HepG2 (cell line): ENCODE data around the gene ZFAND4. TPM values are rescaled to one million over a fixed set of nuclear protein-coding genes. Genes with fewer than 3 reads are reported as not detected.
A peak's percentile ranks its signal among the peaks of the same experiment; 100 is the strongest.

Experiments used
- ADNP ChIP-seq: sonication (generic); formaldehyde crosslinking; IDR thresholded peaks from 2 replicates; pipeline ENCODE4 v1.4.0; 2020; ENCODE audit warnings: missing genetic modification reagents
- FOSL1 ChIP-seq: sonication (generic); formaldehyde crosslinking; IDR thresholded peaks from 2 replicates; pipeline ENCODE4 v1.9.0; 2021; ENCODE audit warnings: missing genetic modification reagents, borderline replicate concordance
- GATAD1 ChIP-seq: IDR thresholded peaks from 2 replicates; pipeline ENCODE4 v1.6.1; 2016; ENCODE audit warnings: missing genetic modification reagents, missing compliant biosample characterization
- HIVEP1 ChIP-seq: sonication (generic); formaldehyde crosslinking; IDR thresholded peaks from 2 replicates; pipeline ENCODE4 v1.4.0; 2020; ENCODE audit warnings: mild to moderate bottlenecking, missing genetic modification reagents
- KLF6 ChIP-seq: IDR thresholded peaks from 2 replicates; pipeline ENCODE4 v1.8.0; 2016; ENCODE audit warnings: missing biosample characterization, missing genetic modification reagents
- KLF9 ChIP-seq: IDR thresholded peaks from 2 replicates; pipeline ENCODE4 v1.6.1; 2016; ENCODE audit warnings: low read depth
- MAFG ChIP-seq: sonication (generic); formaldehyde crosslinking; IDR thresholded peaks from 2 replicates; pipeline ENCODE4 v1.5.1; 2020; ENCODE audit warnings: mild to moderate bottlenecking, missing genetic modification reagents
- ONECUT2 ChIP-seq: sonication (generic); formaldehyde crosslinking; IDR thresholded peaks from 2 replicates; pipeline ENCODE4 v1.4.0; 2020; ENCODE audit warnings: missing genetic modification reagents
- PHF5A ChIP-seq: IDR thresholded peaks from one replicate; pipeline ENCODE4 v1.6.1; 2018; ENCODE audit warnings: low read depth, missing genetic modification reagents; ENCODE audit not compliant: unreplicated experiment
- SOX6 ChIP-seq, 2 experiments: fragments of 450-650 bp in 1 of 2; sonication (generic) in 1 of 2; formaldehyde crosslinking in 1 of 2; IDR thresholded peaks; 2 replicates each; pipeline versions ENCODE4 v1.4.0 to v1.6.1; 2017 to 2020; ENCODE audit warnings: antibody characterized with exemption in 1 of 2, mild to moderate bottlenecking in 1 of 2, missing genetic modification reagents in 1 of 2
- STAT5B ChIP-seq: sonication (generic); formaldehyde crosslinking; IDR thresholded peaks from 2 replicates; pipeline ENCODE4 v1.4.0; 2020; ENCODE audit warnings: missing genetic modification reagents
- TFDP2 ChIP-seq: sonication (generic); formaldehyde crosslinking; IDR thresholded peaks from 2 replicates; pipeline ENCODE4 v1.4.0; 2020; ENCODE audit warnings: missing genetic modification reagents
- TP53 ChIP-seq: sonication (generic); formaldehyde crosslinking; conservative IDR thresholded peaks from 2 replicates; pipeline ENCODE4 v1.4.0; 2020; ENCODE audit warnings: missing genetic modification reagents
- ZNF329 ChIP-seq: sonication (generic); formaldehyde crosslinking; IDR thresholded peaks from 2 replicates; pipeline ENCODE4 v1.9.0; 2021; ENCODE audit warnings: low read depth, mild to moderate bottlenecking, missing genetic modification reagents
- ZNF468 ChIP-seq: sonication (generic); formaldehyde crosslinking; IDR thresholded peaks from 2 replicates; pipeline ENCODE4 v1.8.0; 2022; ENCODE audit warnings: mild to moderate bottlenecking, moderate library complexity, missing genetic modification reagents
- ZNF713 ChIP-seq: sonication (generic); formaldehyde crosslinking; IDR thresholded peaks from 2 replicates; pipeline ENCODE4 v1.4.0; 2020; ENCODE audit warnings: mild to moderate bottlenecking, missing genetic modification reagents
- polyA plus RNA-seq, 8 experiments: library from polyadenylated mRNA; depleted of rRNA in 3 of 8; stranded (reverse) in 7 of 8; unstranded in 1 of 8; fragments of >200 nt; fragmentation: Illumina TruSeq in 4 of 8; extraction: Trizol in 4 of 8; gene quantifications; 2 replicates each; pipeline versions ENCODE4 v1.2.1 to v1.2.3, GENCODE V29; 2011 to 2016; ENCODE audit warnings: low read depth in 4 of 8, missing spikeins in 1 of 8, mixed read lengths in 1 of 8; ENCODE audit not compliant: insufficient read depth in 1 of 8
- total RNA-seq, 5 experiments: library from RNA; depleted of rRNA; stranded (reverse); fragments of >200 nt; fragmentation: Illumina TruSeq; extraction: Trizol; gene quantifications; 2 replicates each; pipeline ENCODE4 v1.2.3, GENCODE V29; 2016; ENCODE audit warnings: low read depth in 1 of 5
- TF ChIP-seq, protein P1 (sequence below): sonication (generic); formaldehyde crosslinking; IDR thresholded peaks from 2 replicates; pipeline ENCODE4 v1.8.0; 2022; ENCODE audit warnings: missing genetic modification reagents, mild to moderate bottlenecking, inconsistent platforms, borderline replicate concordance
- TF ChIP-seq, protein P2 (sequence below): sonication (generic); formaldehyde crosslinking; conservative IDR thresholded peaks from 2 replicates; pipeline ENCODE4 v1.4.0; 2020; ENCODE audit warnings: mild to moderate bottlenecking, missing genetic modification reagents, moderate library complexity
- TF ChIP-seq, protein P3 (sequence below): sonication (generic); formaldehyde crosslinking; IDR thresholded peaks from 2 replicates; pipeline ENCODE4 v1.9.0; 2021; ENCODE audit warnings: missing genetic modification reagents, mild to moderate bottlenecking, borderline replicate concordance
- TF ChIP-seq, protein P4 (sequence below): sonication (generic); formaldehyde crosslinking; IDR thresholded peaks from 2 replicates; pipeline ENCODE4 v1.8.0; 2022; ENCODE audit warnings: missing genetic modification reagents, mild to moderate bottlenecking, borderline replicate concordance

ZFAND4 gene
- total and polyA plus RNA-seq, 2 of the 13 experiments (the other 11 are each of a cell fraction or from before 2014, with no cell fraction given): 2.9 to 9.2 TPM

DNA sequence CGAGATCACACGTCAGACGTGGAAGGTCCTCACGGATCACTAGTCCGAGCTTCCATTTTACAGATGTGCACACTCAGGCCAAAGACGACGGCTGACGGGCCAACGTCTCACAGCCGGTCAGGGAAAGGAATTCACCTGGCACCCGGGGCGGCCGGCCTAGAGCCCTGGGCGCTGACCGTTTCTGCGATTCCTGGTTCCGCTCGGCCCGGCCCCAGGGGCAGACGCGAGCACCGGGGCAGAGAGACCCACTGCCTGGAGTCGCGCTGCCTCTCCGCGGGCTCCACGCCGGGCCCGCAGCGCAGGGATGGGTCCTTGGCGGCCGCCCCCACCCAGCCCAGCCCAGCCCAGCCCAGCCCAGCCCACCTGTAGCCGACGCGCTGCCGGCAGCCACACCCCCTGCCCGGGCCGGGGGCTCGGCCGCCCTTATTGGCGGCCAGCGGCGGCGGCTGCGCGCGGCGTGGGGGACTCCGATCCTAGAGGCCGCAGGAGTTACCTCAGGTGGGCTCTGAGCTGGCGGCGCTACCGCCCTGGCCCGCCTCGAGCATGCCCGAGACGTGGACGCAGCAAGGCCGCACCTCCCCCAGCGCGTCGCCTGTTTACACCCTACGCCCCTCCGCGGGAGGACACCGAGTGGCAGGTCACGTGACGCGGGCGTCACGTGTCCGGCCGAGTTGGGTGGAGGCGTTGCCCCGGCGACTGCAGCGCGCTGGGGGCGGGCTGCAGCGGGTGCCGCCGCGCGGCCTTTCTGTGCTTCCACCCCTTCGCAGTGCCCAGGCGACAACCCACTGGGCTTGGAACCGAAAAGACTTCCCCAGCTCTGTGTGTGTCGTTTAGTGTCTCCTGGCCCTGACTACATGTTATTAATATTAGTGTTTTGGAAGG is 78.1 kb downstream of the ZFAND4 start (continued):
- TF ChIP-seq, protein P1, sequence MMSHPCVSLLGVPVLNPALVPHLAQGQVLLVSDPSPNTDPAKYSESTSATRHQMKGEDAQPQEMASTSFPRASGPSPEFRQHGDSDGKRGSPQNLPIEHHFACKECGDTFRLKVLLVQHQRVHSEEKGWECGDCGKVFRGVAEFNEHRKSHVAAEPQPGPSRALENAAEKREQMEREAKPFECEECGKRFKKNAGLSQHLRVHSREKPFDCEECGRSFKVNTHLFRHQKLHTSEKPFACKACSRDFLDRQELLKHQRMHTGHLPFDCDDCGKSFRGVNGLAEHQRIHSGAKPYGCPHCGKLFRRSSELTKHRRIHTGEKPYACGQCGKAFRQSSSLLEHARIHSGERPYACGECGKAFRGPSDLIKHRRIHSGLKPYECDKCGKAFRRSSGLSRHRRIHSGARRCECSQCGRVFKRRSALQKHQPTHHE (CRISPR knock-in tag): peak; percentile 66
- TF ChIP-seq TP53: 0 out of 2 replicates have a peak, but pooled peaks have one; percentile 27
- no peak for TF ChIP-seq ZNF713 (CRISPR knock-in tag)
- TF ChIP-seq, protein P2, sequence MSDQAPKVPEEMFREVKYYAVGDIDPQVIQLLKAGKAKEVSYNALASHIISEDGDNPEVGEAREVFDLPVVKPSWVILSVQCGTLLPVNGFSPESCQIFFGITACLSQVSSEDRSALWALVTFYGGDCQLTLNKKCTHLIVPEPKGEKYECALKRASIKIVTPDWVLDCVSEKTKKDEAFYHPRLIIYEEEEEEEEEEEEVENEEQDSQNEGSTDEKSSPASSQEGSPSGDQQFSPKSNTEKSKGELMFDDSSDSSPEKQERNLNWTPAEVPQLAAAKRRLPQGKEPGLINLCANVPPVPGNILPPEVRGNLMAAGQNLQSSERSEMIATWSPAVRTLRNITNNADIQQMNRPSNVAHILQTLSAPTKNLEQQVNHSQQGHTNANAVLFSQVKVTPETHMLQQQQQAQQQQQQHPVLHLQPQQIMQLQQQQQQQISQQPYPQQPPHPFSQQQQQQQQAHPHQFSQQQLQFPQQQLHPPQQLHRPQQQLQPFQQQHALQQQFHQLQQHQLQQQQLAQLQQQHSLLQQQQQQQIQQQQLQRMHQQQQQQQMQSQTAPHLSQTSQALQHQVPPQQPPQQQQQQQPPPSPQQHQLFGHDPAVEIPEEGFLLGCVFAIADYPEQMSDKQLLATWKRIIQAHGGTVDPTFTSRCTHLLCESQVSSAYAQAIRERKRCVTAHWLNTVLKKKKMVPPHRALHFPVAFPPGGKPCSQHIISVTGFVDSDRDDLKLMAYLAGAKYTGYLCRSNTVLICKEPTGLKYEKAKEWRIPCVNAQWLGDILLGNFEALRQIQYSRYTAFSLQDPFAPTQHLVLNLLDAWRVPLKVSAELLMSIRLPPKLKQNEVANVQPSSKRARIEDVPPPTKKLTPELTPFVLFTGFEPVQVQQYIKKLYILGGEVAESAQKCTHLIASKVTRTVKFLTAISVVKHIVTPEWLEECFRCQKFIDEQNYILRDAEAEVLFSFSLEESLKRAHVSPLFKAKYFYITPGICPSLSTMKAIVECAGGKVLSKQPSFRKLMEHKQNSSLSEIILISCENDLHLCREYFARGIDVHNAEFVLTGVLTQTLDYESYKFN (CRISPR knock-in tag): peak; percentile 57
- TF ChIP-seq SOX6 (IDR thresholded peaks at IDR 0.05): no peak
- TF ChIP-seq SOX6 (CRISPR knock-in tag; IDR thresholded peaks at IDR 0.05): peak; percentile 82
- no peak for TF ChIP-seq FOSL1
- TF ChIP-seq KLF6: peak; percentile 92
- TF ChIP-seq HIVEP1 (CRISPR knock-in tag): peak; percentile 93
- no peak for TF ChIP-seq ZNF468 (CRISPR knock-in tag)
- TF ChIP-seq, protein P3, sequence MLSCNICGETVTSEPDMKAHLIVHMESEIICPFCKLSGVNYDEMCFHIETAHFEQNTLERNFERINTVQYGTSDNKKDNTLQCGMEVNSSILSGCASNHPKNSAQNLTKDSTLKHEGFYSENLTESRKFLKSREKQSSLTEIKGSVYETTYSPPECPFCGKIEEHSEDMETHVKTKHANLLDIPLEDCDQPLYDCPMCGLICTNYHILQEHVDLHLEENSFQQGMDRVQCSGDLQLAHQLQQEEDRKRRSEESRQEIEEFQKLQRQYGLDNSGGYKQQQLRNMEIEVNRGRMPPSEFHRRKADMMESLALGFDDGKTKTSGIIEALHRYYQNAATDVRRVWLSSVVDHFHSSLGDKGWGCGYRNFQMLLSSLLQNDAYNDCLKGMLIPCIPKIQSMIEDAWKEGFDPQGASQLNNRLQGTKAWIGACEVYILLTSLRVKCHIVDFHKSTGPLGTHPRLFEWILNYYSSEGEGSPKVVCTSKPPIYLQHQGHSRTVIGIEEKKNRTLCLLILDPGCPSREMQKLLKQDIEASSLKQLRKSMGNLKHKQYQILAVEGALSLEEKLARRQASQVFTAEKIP: no peak
- 0 out of 2 replicates have a peak, but pooled peaks have one; percentile 40 for TF ChIP-seq ZNF329 (CRISPR knock-in tag)
- TF ChIP-seq ADNP (CRISPR knock-in tag): no peak
- TF ChIP-seq PHF5A (CRISPR knock-in tag): peak; percentile 61
- TF ChIP-seq TFDP2 (CRISPR knock-in tag): peak; percentile 90
- peak; percentile 98 for TF ChIP-seq GATAD1 (CRISPR knock-in tag)
- no peak for TF ChIP-seq MAFG (CRISPR knock-in tag)
- TF ChIP-seq ONECUT2: no peak
- no peak for TF ChIP-seq STAT5B (CRISPR knock-in tag)
- TF ChIP-seq, protein P4, sequence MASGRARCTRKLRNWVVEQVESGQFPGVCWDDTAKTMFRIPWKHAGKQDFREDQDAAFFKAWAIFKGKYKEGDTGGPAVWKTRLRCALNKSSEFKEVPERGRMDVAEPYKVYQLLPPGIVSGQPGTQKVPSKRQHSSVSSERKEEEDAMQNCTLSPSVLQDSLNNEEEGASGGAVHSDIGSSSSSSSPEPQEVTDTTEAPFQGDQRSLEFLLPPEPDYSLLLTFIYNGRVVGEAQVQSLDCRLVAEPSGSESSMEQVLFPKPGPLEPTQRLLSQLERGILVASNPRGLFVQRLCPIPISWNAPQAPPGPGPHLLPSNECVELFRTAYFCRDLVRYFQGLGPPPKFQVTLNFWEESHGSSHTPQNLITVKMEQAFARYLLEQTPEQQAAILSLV (CRISPR knock-in tag): peak; percentile 74; the same call in 1 of the 2 replicates
- peak; percentile 94; the same call in 1 of the 2 replicates for TF ChIP-seq KLF9 (CRISPR knock-in tag)
